SK-N-SH (cell line): ENCODE results near the gene MICAL2. TPM values are rescaled to one million over a fixed set of nuclear protein-coding genes. Genes with fewer than 3 reads are reported as not detected.

ENCODE experiments used
- CTCF ChIA-PET: fragments of 300-600, 350-600 bp; formaldehyde crosslinking; extraction: SDS; loops from one replicate; lab custom pipeline; 2021; lab: Yijun Ruan, JAX
- POLR2A ChIA-PET: fragments of 350-600 bp; sonication (Branson Sonifier 250); formaldehyde crosslinking; extraction: SDS; loops from one replicate; lab custom pipeline; 2020; ENCODE audit warnings: antibody characterized with exemption, inconsistent platforms; lab: Yijun Ruan, JAX
- DNase-seq: peaks from one replicate; pipeline ENCODE4 v3.0.0; 2012
- H2AFZ ChIP-seq: fragments of 200-600 bp; sonication (generic); 2 replicates; pipeline ENCODE4 v1.8.1; 2016; ENCODE audit warnings: antibody characterized with exemption, mild to moderate bottlenecking, low read depth
- H3F3A ChIP-seq: fragments of 200-600 bp; sonication (generic); replicated peaks from 2 replicates; pipeline ENCODE3; 2016; ENCODE audit warnings: antibody characterized with exemption, mild to moderate bottlenecking; ENCODE audit not compliant: insufficient read depth
- H3K27ac ChIP-seq, 2 experiments: fragments of 200-500 bp in 1 of 2; fragments of 200-600 bp in 1 of 2; sonication (Bioruptor generic) in 1 of 2; sonication (generic), shearing (Covaris generic) in 1 of 2; 2 replicates each; pipeline versions ENCODE4 v1.5.1 to v1.6.1; 2014 to 2016; ENCODE audit warnings: low read depth in 2 of 2, inconsistent platforms in 1 of 2, low read length in 1 of 2, mild to moderate bottlenecking in 1 of 2, mixed read lengths in 1 of 2
- H3K27me3 ChIP-seq: fragments of 200-600 bp; sonication (generic), shearing (Covaris generic); 2 replicates; pipeline ENCODE4 v1.6.1; 2016; ENCODE audit warnings: mixed run types; ENCODE audit not compliant: insufficient read depth
- H3K36me3 ChIP-seq, 2 experiments: fragments of 200-500 bp in 1 of 2; fragments of 200-600 bp in 1 of 2; sonication (Bioruptor generic) in 1 of 2; sonication (generic) in 1 of 2; replicated peaks in 1 of 2; 2 replicates each; pipeline versions ENCODE3 to v1.5.1; 2014 to 2016; ENCODE audit warnings: low read length in 1 of 2, mild to moderate bottlenecking in 1 of 2; ENCODE audit not compliant: insufficient read depth in 2 of 2, control insufficient read depth in 1 of 2
- H3K4me1 ChIP-seq, 2 experiments: fragments of 200-500 bp in 1 of 2; fragments of 200-600 bp in 1 of 2; sonication (Bioruptor generic) in 1 of 2; sonication (generic), shearing (Covaris generic) in 1 of 2; 2 replicates each; pipeline versions ENCODE4 v1.5.1 to v1.6.1; 2014 to 2016; ENCODE audit warnings: low read depth in 1 of 2, low read length in 1 of 2, mixed run types in 1 of 2; ENCODE audit not compliant: insufficient read depth in 2 of 2, control insufficient read depth in 1 of 2
- H3K4me2 ChIP-seq: fragments of 200-600 bp; sonication (generic), shearing (Covaris generic); 2 replicates; pipeline ENCODE4 v1.6.1; 2017; ENCODE audit warnings: mixed run types
- H3K4me3 ChIP-seq, 2 experiments: fragments of 200-500 bp in 1 of 2; fragments of 200-600 bp in 1 of 2; sonication (Bioruptor generic) in 1 of 2; sonication (generic), shearing (Covaris generic) in 1 of 2; 2 replicates each; pipeline versions ENCODE4 v1.5.1 to v1.8.1; 2014 to 2016; ENCODE audit warnings: low read depth in 2 of 2, inconsistent platforms in 1 of 2, low read length in 1 of 2, mild to moderate bottlenecking in 1 of 2, mixed read lengths in 1 of 2, moderate library complexity in 1 of 2
- H3K79me2 ChIP-seq: fragments of 200-600 bp; sonication (generic); 2 replicates; pipeline ENCODE4 v1.8.1; 2017; ENCODE audit warnings: mild to moderate bottlenecking; ENCODE audit not compliant: insufficient read depth
- H3K9ac ChIP-seq: fragments of 200-600 bp; sonication (generic); 2 replicates; pipeline ENCODE4 v1.6.1; 2017; ENCODE audit warnings: mixed run types
- H3K9me2 ChIP-seq: fragments of 200-600 bp; sonication (generic); 2 replicates; pipeline ENCODE4 v1.6.1; 2017; ENCODE audit warnings: mixed run types
- H3K9me3 ChIP-seq: fragments of 200-600 bp; sonication (generic); 2 replicates; pipeline ENCODE4 v1.6.1; 2017; ENCODE audit warnings: mixed run types, mild to moderate bottlenecking, moderate library complexity
- H4K20me1 ChIP-seq: fragments of 200-600 bp; sonication (generic); 2 replicates; pipeline ENCODE4 v1.6.1; 2017; ENCODE audit warnings: mild to moderate bottlenecking, mixed run types; ENCODE audit not compliant: insufficient read depth
- CHD2 ChIP-seq: fragments of 150-350 bp; IDR thresholded peaks from 2 replicates; pipeline ENCODE4 v1.6.1; 2018; ENCODE audit warnings: low read length; ENCODE audit not compliant: partially characterized antibody
- ELF1 ChIP-seq: IDR thresholded peaks from 2 replicates; pipeline ENCODE4 v1.4.0; 2012
- EZH2phosphoT487 ChIP-seq: fragments of 200-600 bp; sonication (generic); IDR thresholded peaks from 2 replicates; pipeline ENCODE4 v1.6.1; 2017; ENCODE audit warnings: low read depth, mixed run types, mild to moderate bottlenecking, antibody characterized with exemption, moderate library complexity, borderline replicate concordance
- FOXM1 ChIP-seq: IDR thresholded peaks from 2 replicates; pipeline ENCODE4 v1.4.0; 2012; ENCODE audit warnings: low read depth, mild to moderate bottlenecking
- GABPA ChIP-seq: IDR thresholded peaks from 2 replicates; pipeline ENCODE4 v1.4.0; 2012; ENCODE audit warnings: low read depth, mild to moderate bottlenecking
- JUND ChIP-seq: IDR thresholded peaks from 2 replicates; pipeline ENCODE4 v1.4.0; 2012
- RFX5 ChIP-seq: IDR thresholded peaks from 2 replicates; pipeline ENCODE4 v1.6.1; 2012; ENCODE audit warnings: mild to moderate bottlenecking, improper control_type of control experiment, low read length
- SIN3A ChIP-seq: IDR thresholded peaks from 2 replicates; pipeline ENCODE4 v1.6.1; 2012; ENCODE audit warnings: low read depth, mild to moderate bottlenecking, low read length, moderate library complexity, borderline replicate concordance
- SMC3 ChIP-seq: IDR thresholded peaks from 2 replicates; pipeline ENCODE4 v1.6.1; 2012; ENCODE audit warnings: low read depth, low read length, improper control_type of control experiment
- TCF12 ChIP-seq: IDR thresholded peaks from 2 replicates; pipeline ENCODE4 v1.4.0; 2012
- WGBS: methylation state at CpG from one replicate; pipeline ENCODE4 v1.1.6; 2017; ENCODE audit warnings: low lambda C conversion rate; 5-methylcytosine and 5-hydroxymethylcytosine counted together
- polyA plus RNA-seq, 3 experiments: library from polyadenylated mRNA; depleted of rRNA; stranded (reverse); fragments of >200 nt; gene quantifications; 2 replicates each; pipeline ENCODE4 v1.2.3, GENCODE V29; 2012
- TF ChIP-seq, protein P1 (sequence below): IDR thresholded peaks from 2 replicates; pipeline ENCODE4 v1.4.0; 2012; ENCODE audit warnings: low read depth, borderline replicate concordance
- TF ChIP-seq, protein P2 (sequence below): IDR thresholded peaks from 2 replicates; pipeline ENCODE4; 2012
- TF ChIP-seq, protein P3 (sequence below): IDR thresholded peaks from 2 replicates; pipeline ENCODE4 v1.4.0; 2012; ENCODE audit warnings: low read depth
- TF ChIP-seq, protein P4 (sequence below): fragments of 150-350 bp; IDR thresholded peaks from 2 replicates; pipeline ENCODE4 v1.6.1; 2017; ENCODE audit warnings: antibody characterized with exemption, low read length, low read depth, borderline replicate concordance
- TF ChIP-seq, protein P5 (sequence below): IDR thresholded peaks from 2 replicates; pipeline ENCODE4 v1.4.0; 2012; ENCODE audit warnings: low read depth, borderline replicate concordance

The MICAL2 gene
- polyA plus RNA-seq, 1 of the 3 experiments (the other 2 are of a cell fraction), result 54.6 TPM

DNA sequence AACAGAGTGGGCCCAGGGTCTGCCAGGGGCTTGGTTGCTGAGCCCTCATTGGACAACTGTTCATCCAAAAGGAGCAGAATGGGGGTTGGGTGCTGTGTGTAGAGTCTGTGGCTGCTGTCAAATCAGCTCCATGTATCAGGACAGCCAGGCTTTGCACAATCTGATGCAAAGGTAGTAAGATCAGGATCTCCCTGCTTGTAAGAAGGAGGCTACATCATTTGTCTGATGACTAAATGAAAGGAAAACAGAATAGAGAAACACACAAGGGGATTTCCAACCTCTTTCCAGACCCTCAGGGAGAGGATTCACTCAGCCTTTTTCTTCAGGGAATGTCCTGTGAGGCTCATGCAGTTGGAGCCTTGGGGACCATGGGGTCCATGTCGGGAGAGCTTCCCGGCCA, 7.2 kb downstream of the MICAL2 start:
- no peaks in the 10 kb centered on the region for H3K27me3 ChIP-seq
- 0 out of 2 replicates have a peak overlapping the region, but pooled peaks have one; percentile 15 for H3K9ac ChIP-seq
- H3K79me2 ChIP-seq, result peaks cover 100% of the 10 kb centered on the region
- H3K4me3 ChIP-seq, result no peak overlapping the region
- no peak overlapping the region for H2AFZ ChIP-seq
- H3K4me1 ChIP-seq, result peaks cover 0 to 30% of the 10 kb centered on the region in 2 experiments; a peak in 2 of 4 replicates
- peaks cover 8 to 42% of the 10 kb centered on the region in 2 experiments for H3K36me3 ChIP-seq
- H3K4me2 ChIP-seq, result peak overlapping the region; percentile 20; the same call in 1 of the 2 replicates
- TF ChIP-seq EZH2phosphoT487, result no peak
- no peak for TF ChIP-seq TCF12
- TF ChIP-seq, protein P1, sequence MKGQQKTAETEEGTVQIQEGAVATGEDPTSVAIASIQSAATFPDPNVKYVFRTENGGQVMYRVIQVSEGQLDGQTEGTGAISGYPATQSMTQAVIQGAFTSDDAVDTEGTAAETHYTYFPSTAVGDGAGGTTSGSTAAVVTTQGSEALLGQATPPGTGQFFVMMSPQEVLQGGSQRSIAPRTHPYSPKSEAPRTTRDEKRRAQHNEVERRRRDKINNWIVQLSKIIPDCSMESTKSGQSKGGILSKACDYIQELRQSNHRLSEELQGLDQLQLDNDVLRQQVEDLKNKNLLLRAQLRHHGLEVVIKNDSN, result no peak
- TF ChIP-seq, protein P2, sequence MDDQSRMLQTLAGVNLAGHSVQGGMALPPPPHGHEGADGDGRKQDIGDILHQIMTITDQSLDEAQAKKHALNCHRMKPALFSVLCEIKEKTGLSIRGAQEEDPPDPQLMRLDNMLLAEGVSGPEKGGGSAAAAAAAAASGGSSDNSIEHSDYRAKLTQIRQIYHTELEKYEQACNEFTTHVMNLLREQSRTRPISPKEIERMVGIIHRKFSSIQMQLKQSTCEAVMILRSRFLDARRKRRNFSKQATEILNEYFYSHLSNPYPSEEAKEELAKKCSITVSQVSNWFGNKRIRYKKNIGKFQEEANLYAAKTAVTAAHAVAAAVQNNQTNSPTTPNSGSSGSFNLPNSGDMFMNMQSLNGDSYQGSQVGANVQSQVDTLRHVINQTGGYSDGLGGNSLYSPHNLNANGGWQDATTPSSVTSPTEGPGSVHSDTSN, result no peak
- TF ChIP-seq SIN3A, result no peak
- no peak for TF ChIP-seq JUND
- no peak for TF ChIP-seq FOXM1
- TF ChIP-seq ELF1, result no peak
- TF ChIP-seq CHD2, result no peak
- TF ChIP-seq, protein P3, sequence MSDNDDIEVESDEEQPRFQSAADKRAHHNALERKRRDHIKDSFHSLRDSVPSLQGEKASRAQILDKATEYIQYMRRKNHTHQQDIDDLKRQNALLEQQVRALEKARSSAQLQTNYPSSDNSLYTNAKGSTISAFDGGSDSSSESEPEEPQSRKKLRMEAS, result no peak
- no peak for TF ChIP-seq SMC3
- TF ChIP-seq, protein P4, sequence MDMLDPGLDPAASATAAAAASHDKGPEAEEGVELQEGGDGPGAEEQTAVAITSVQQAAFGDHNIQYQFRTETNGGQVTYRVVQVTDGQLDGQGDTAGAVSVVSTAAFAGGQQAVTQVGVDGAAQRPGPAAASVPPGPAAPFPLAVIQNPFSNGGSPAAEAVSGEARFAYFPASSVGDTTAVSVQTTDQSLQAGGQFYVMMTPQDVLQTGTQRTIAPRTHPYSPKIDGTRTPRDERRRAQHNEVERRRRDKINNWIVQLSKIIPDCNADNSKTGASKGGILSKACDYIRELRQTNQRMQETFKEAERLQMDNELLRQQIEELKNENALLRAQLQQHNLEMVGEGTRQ, result no peak
- TF ChIP-seq, protein P5, sequence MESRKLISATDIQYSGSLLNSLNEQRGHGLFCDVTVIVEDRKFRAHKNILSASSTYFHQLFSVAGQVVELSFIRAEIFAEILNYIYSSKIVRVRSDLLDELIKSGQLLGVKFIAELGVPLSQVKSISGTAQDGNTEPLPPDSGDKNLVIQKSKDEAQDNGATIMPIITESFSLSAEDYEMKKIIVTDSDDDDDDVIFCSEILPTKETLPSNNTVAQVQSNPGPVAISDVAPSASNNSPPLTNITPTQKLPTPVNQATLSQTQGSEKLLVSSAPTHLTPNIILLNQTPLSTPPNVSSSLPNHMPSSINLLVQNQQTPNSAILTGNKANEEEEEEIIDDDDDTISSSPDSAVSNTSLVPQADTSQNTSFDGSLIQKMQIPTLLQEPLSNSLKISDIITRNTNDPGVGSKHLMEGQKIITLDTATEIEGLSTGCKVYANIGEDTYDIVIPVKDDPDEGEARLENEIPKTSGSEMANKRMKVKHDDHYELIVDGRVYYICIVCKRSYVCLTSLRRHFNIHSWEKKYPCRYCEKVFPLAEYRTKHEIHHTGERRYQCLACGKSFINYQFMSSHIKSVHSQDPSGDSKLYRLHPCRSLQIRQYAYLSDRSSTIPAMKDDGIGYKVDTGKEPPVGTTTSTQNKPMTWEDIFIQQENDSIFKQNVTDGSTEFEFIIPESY, result no peak
- no peak for TF ChIP-seq RFX5
- no peak for TF ChIP-seq GABPA
- WGBS, result 100% methylated on average over 2 of the region's 2 CpGs
- no peaks in the 10 kb centered on the region for H3K9me2 ChIP-seq
- peak overlapping the region in 1 of 2 experiments; percentile 78; a peak in 2 of 4 replicates for H3K27ac ChIP-seq
- H4K20me1 ChIP-seq, result peaks cover 77% of the 10 kb centered on the region
- no peaks in the 10 kb centered on the region for H3K9me3 ChIP-seq
- peaks cover 23% of the 10 kb centered on the region for H3F3A ChIP-seq
- ChIA-PET CTCF (interaction anchor here (1.2 kb wide), 1 partner anchor 118 kb away, joined by 3 read pairs; no protein-coding TSS in a partner anchor), POLR2A (no interaction called here)
- DNase-seq, result no peak
